Mammary epithelial cell (primary cell): ENCODE results near the gene TOMM40L.

Source experiments
- EZH2 ChIP-seq: IDR thresholded peaks from 2 replicates; pipeline ENCODE4 v1.6.1; 2012; ENCODE audit warnings: low read length, inconsistent platforms, borderline replicate concordance
- TF ChIP-seq, protein P1 (sequence below), 2 donors: IDR thresholded peaks in 1 of 2; conservative IDR thresholded peaks in 1 of 2; 2 replicates each; pipeline ENCODE4 v1.5.1; 2011 to 2012; ENCODE audit warnings: inconsistent platforms in 2 of 2, low read length in 2 of 2, mild to moderate bottlenecking in 2 of 2, control low read depth in 1 of 2, low read depth in 1 of 2; ENCODE audit not compliant: insufficient read depth in 1 of 2; ENCODE audit errors: extremely low read depth in 1 of 2

GRCh38 chr1:161179698-161180097, 46.2 kb upstream of the TOMM40L start:
- TF ChIP-seq EZH2: no peak
- TF ChIP-seq, protein P1, sequence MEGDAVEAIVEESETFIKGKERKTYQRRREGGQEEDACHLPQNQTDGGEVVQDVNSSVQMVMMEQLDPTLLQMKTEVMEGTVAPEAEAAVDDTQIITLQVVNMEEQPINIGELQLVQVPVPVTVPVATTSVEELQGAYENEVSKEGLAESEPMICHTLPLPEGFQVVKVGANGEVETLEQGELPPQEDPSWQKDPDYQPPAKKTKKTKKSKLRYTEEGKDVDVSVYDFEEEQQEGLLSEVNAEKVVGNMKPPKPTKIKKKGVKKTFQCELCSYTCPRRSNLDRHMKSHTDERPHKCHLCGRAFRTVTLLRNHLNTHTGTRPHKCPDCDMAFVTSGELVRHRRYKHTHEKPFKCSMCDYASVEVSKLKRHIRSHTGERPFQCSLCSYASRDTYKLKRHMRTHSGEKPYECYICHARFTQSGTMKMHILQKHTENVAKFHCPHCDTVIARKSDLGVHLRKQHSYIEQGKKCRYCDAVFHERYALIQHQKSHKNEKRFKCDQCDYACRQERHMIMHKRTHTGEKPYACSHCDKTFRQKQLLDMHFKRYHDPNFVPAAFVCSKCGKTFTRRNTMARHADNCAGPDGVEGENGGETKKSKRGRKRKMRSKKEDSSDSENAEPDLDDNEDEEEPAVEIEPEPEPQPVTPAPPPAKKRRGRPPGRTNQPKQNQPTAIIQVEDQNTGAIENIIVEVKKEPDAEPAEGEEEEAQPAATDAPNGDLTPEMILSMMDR (conservative IDR thresholded peaks at IDR 0.05 in 1 of 2, IDR thresholded peaks at IDR 0.05 in 1 of 2; ENCODE audit: extremely low read depth in 1 of 2, insufficient read depth in 1 of 2, low read depth in 1 of 2, low read length in 2 of 2): no peak
